Colonic mucosa (tissue), 4 donors: ENCODE measurements around the gene ROR1. TPM values are rescaled to one million over a fixed set of nuclear protein-coding genes. Genes with fewer than 3 reads are reported as not detected.
"Not testable (repeated sequence)": the region's sequence is repeated elsewhere in the genome, so short reads cannot be mapped to it uniquely, and the experiment has no call there.

Experiments
- DNase-seq: peaks from one replicate; pipeline ENCODE4 v3.0.0-alpha.2; 2020
- H3K27ac ChIP-seq: fragments of 200-600 bp; one replicate; pipeline ENCODE4 v1.8.0; 2021
- H3K27me3 ChIP-seq: fragments of 200-600 bp; one replicate; pipeline ENCODE4 v1.8.0; 2021
- H3K36me3 ChIP-seq: fragments of 200-600 bp; one replicate; pipeline ENCODE4 v1.8.0; 2021
- H3K4me1 ChIP-seq: fragments of 200-600 bp; one replicate; pipeline ENCODE4 v1.8.0; 2021; ENCODE audit warnings: mild to moderate bottlenecking
- H3K4me3 ChIP-seq: fragments of 200-600 bp; one replicate; pipeline ENCODE4 v1.8.0; 2021
- H3K9ac ChIP-seq, 2 donors: one replicate each; pipeline ENCODE4 v1.7.0; 2013; ENCODE audit warnings: control low read depth in 2 of 2, low read depth in 2 of 2, low read length in 2 of 2
- H3K9me3 ChIP-seq: fragments of 200-600 bp; one replicate; pipeline ENCODE4 v1.8.0; 2021
- intact Hi-C: fragments of 100-400 bp; cut with DNase I; formaldehyde crosslinking; loops from one replicate; pipeline ENCODE4 v1.14.1; 2022
- total RNA-seq, 2 donors: library from RNA; stranded (reverse); fragmentation: NEBNext Ultra II Directional in 1 of 2; extraction: Animal tissue kit (Norgen Biotek cat#: 25700) in 1 of 2; gene quantifications; one replicate each; pipeline ENCODE4 v1.2.1, GENCODE V29; 2021
- TF ChIP-seq, protein P1 (sequence below): fragments of 200-600 bp; IDR thresholded peaks from one replicate; pipeline ENCODE4 v1.8.0; 2022; ENCODE audit warnings: antibody characterized with exemption, mild to moderate bottlenecking
- donor health status: healthy.
- donor health status: DM: no; HTN: no; CAD: no.
- donor health status: DM: no; HTN: no; CAD: no.

The ROR1 gene
- total RNA-seq, 2 donors from 2014 or later = 5.1 to 6.8 TPM

DNA sequence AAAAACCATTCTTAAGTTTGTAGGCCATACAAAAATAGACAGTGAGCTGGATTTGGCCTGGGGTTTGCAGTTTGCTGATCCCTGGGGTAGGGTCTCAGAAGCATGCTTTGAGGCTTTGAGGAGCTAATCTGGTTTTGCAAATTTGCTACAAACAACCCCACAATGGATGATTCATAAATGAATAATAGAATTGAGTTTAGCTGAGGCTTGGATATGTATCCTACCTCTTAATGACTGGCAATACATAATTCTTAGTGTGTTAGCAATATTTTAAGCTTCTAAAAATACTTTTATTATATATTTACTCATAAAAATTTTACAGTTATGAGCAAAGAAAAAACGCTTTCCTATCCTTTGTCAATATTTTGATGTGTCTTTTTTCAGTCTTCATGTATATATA is 50.6 kb downstream of the ROR1 start:
- intact Hi-C loops = no loop called here
- Histone ChIP-seq H3K36me3 (no peaks in the 10 kb centered on the region), H3K27me3 (no peaks in the 10 kb centered on the region), H3K4me3 (no peak overlapping the region), H3K4me1 (no peaks in the 10 kb centered on the region), H3K27ac (no peak overlapping the region), H3K9me3 (no peaks in the 10 kb centered on the region), H3K9ac (no peak overlapping the region)
- DNase-seq = no peak
- TF ChIP-seq, protein P1, sequence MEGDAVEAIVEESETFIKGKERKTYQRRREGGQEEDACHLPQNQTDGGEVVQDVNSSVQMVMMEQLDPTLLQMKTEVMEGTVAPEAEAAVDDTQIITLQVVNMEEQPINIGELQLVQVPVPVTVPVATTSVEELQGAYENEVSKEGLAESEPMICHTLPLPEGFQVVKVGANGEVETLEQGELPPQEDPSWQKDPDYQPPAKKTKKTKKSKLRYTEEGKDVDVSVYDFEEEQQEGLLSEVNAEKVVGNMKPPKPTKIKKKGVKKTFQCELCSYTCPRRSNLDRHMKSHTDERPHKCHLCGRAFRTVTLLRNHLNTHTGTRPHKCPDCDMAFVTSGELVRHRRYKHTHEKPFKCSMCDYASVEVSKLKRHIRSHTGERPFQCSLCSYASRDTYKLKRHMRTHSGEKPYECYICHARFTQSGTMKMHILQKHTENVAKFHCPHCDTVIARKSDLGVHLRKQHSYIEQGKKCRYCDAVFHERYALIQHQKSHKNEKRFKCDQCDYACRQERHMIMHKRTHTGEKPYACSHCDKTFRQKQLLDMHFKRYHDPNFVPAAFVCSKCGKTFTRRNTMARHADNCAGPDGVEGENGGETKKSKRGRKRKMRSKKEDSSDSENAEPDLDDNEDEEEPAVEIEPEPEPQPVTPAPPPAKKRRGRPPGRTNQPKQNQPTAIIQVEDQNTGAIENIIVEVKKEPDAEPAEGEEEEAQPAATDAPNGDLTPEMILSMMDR = no peak

DNA sequence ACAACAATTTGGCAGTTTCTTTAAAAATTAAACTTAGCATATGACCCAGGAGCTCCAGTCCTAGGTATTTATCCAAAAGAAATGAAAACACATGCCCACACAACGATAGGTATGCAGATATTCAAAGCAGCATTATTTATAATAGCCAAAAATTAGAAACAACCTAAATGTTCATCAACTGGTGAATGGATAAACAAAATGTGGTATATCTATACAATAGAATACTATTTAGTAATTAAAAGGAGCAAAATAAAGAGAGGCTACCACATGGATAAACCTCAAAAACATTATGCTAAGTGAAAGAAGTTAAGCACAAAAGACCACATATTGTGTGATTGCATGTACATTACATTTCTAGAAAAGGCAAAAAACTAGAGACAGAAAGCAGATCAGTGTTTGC is 51.3 kb downstream of the ROR1 start:
- H3K36me3 ChIP-seq = no peaks in the 10 kb centered on the region
- no peaks in the 10 kb centered on the region for H3K4me1 ChIP-seq
- DNase-seq = no peak
- no peaks in the 10 kb centered on the region for H3K27me3 ChIP-seq
- H3K9ac ChIP-seq = no peak overlapping the region
- intact Hi-C loops = no loop called here
- H3K27ac ChIP-seq = no peak overlapping the region
- TF ChIP-seq, protein P1 = no peak
- no peaks in the 10 kb centered on the region for H3K9me3 ChIP-seq
- no peak overlapping the region for H3K4me3 ChIP-seq

GRCh38 chr1:63826246-63826861 is 52.5 kb downstream of the ROR1 start:
- intact Hi-C loops, H3K4me1 ChIP-seq, H3K27ac ChIP-seq, DNase-seq, H3K9ac ChIP-seq, H3K36me3 ChIP-seq, H3K9me3 ChIP-seq, H3K4me3 ChIP-seq, H3K27me3 ChIP-seq: not testable (repeated sequence)

DNA sequence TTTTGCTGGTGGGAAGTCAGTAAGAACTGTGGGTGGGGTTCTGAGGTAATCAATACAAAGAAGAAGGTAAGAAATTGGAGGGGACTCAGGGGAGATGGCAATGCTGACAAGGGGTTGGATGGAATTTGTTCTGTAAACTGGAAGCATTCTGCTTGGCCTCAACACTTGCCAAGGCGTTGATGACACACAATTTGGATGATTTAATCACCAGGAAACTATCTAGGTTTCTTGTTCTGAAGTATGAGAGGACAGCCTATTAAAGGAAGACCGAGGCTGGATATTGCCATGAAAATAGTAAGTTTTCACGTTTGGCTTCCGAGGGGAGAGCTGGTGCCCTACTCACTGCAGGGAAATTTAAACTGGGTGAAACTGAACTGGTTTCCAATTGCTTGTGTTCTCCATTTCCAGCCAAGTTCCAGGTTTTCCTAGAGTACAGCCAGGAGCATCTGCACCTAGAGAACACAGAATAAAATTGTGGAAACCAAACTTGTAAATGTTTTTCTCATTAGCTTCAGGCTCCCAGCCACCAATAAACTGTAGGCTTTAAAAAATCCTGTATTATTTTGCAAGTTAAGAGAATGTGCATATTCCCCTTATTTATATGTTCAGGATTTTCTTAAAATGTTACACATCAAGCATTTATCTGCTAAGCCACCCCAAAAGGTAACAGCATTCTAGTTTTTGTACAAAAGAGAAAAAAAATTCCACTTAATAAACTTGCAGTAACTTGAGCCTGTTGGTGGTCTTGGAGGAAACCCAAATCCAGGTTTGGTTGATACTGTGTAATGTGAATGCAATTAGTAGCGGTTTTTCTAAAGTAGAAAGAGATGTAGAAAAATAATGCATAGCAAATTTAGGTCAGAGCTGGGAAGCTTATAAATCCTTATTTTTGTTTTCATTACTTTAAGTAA is 53.8 kb downstream of the ROR1 start:
- Histone ChIP-seq H3K9me3 (no peaks in the 10 kb centered on the region), H3K4me3 (no peak overlapping the region), H3K9ac (no peak overlapping the region), H3K4me1 (no peaks in the 10 kb centered on the region), H3K27me3 (no peaks in the 10 kb centered on the region), H3K27ac (no peak overlapping the region), H3K36me3 (no peaks in the 10 kb centered on the region)
- DNase-seq = no peak
- TF ChIP-seq, protein P1 = no peak
- intact Hi-C loops = no loop called here

GRCh38 chr1:63828322-63829044 is 54.7 kb downstream of the ROR1 start:
- H3K36me3 ChIP-seq = no peaks in the 10 kb centered on the region
- intact Hi-C loops = no loop called here
- no peak for DNase-seq
- TF ChIP-seq, protein P1 = no peak
- no peaks in the 10 kb centered on the region for H3K4me1 ChIP-seq
- no peaks in the 10 kb centered on the region for H3K9me3 ChIP-seq
- H3K9ac ChIP-seq = no peak overlapping the region
- no peaks in the 10 kb centered on the region for H3K27me3 ChIP-seq
- H3K27ac ChIP-seq = no peak overlapping the region
- no peak overlapping the region for H3K4me3 ChIP-seq
